ENCODE measurements around the gene RGSL1.

Gene RGSL1

DNA sequence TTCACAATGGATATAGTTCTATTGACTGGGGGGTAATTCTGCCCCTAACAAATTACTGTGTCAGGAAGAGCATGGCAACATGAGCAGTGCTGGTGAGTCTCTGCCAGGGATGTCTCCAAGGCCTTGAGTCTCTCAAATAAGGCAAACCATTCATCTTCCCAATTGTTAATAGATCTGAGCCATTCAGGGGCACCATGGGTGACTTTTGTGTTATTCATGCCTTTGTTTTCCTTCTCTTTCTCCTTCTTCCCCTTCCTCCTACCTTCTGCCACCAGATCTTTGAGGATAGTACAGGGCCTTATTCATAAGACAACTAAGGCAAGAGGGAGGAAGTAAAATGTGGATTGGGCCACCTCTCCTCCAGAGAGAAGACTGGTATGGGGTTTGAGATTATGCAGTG lies at the start of gene RGSL1:
TSS of gene RGSL1 (plus strand) at position 60 of the 400 bp plus-strand sequence. CDS start at position 80, 20 bp downstream.
- no peak for DNase-seq (ENCODE audit: low spot score)
- no peak for FAIRE-seq

GRCh38 chr1:182400567-182400966 lies 49.4 kb upstream of the RGSL1 start, which contains the start of gene TEDDM1:
TEDDM1 (minus strand) TSS chr1:182400667; CDS start chr1:182400485, 182 bp downstream.
- DNase-seq (ENCODE audit: low spot score): no peak
- no peak for FAIRE-seq

DNA sequence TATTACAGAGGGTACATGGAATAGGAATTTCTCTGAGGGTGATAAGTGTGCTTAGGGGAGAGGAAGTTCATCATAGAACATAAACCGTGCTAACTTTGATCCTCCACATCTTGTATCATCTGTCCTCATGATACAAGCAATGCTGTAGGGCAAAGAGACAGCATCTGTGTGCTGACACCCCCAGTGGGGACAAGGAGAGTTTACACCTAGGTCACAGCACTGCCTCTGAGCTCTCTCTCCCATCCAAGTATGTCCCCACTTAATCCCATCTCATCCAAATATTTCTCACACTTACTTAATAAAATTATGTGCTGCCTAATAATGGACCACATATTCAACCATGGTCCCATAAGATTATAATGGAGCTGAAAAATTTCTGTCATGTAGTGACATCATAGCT lies 45.2 kb upstream of the RGSL1 start:
- FAIRE-seq: no peak

DNA sequence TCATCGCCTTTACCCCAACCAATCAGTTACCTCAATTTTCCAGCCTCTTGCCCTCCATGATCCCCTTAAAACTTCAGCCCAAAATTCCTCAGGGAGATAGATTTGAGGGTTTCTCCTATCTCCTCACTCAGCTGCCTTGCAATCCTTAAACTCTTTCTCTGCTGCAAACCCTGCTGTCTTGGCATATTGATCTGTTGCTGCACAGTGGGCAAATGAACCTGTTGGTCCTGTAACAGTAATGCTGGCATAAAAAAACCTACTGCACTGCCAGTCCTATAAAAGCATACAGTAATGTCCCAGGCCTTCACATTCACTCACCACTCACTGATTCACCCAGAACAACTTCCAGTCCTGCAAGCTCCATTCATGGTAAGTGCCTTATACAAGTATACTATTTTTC lies 44.4 kb upstream of the RGSL1 start:
- no peak for DNase-seq (ENCODE audit: low spot score)
- no peak for FAIRE-seq

More for the DNA sequence above, 45.2 kb upstream of the RGSL1 start:
- DNase-seq (ENCODE audit: low spot score): no peak

DNA sequence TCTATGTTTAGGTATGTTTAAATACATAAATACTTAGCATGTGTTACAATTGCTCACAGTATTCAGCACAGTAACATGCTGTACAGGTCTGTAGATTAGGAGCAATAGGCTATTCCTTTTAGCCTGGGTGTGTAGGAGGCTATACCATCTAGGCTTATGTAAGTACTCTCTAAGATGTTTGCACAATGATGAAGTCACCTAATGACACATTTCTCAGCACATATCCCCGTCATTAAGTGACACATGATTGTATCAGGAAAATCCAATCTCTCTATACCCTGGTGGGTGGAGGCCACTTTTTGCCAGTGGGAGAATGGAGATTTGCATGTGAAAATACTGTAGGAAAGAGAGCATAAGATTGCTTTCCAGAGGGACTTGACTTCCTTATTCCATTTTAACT lies 43.9 kb upstream of the RGSL1 start:
- DNase-seq (ENCODE audit: low spot score) (no peak), FAIRE-seq (no peak)

DNA sequence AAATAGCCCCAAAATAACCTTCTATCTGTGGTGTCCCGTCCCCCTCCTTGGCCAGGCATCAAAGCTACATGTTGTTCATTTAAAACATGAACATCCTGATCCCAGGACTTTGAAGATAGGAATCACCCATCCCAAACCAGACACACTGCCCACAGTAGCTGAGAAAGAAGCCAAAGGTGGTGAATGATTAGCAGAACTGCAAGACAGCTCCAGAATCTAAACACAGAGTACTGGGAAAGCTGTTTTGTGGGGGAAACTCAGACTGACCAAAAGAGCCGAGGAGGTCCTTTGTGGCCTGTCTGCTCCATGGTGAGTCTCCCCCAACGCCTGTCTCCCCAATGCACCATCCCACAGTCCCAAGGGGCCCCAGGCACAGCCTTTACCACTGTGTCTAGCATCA lies 42.2 kb upstream of the RGSL1 start:
- DNase-seq (ENCODE audit: low spot score): no peak
- FAIRE-seq: no peak

GRCh38 chr1:182408435-182409075 lies 41.4 kb upstream of the RGSL1 start:
- FAIRE-seq: no peak

GRCh38 chr1:182410138-182410537 lies 39.8 kb upstream of the RGSL1 start:
- FAIRE-seq: no peak
- no peak for DNase-seq (ENCODE audit: low spot score)

More at GRCh38 chr1:182408435-182409075, 41.4 kb upstream of the RGSL1 start:
- DNase-seq (ENCODE audit: low spot score): no peak

DNA sequence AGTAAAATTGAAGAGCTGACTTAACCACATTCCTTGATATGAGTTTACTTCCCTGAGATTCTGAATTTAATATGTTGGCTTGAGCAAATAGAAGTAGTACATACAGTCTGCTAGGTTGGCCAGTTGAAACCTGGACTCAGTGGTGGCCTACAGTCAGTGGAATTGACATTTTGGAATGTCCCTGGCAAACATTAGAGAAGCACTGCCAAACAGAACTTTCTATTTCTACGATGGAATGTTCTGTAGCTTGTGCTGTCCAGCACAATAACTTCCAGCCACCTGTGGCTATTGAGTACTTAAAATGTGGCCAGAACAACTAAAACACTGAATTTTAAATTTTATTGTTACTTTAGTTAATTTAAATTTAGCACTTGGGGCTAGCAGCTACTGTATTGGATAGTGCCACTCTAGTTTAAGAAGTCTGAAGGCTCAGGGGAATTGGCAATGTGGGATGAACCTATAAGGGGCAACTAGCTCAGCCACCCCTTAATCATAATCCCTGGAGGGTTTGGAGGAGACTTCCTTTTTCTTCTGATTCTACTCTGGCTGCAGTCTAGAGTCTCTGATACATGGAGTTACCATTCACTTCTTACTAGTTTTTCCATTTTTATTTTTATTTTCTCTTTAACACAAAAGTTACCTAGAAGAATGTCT lies 39.2 kb upstream of the RGSL1 start:
- DNase-seq (ENCODE audit: low spot score): no peak
- FAIRE-seq: no peak

DNA sequence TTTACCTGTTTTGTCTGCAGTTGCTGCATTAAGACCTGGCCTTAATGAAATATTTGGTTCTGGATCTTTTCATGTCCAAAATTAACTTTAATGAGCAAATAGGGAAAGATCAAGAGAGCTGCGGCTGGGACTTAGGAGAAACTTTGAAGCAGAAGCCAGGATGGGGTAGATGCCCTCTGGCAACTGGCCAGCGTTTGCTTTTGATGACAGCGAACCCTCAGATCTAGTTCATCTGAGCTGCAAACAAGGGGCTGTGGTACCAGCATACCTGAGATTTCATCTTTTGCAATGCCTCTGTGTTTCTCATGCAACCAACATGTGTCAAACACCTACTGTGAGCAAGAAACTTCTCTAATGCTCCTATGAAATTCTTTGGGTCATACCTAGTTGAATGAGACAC lies 36.5 kb upstream of the RGSL1 start:
- no peak for DNase-seq (ENCODE audit: low spot score)
- FAIRE-seq: no peak

DNA sequence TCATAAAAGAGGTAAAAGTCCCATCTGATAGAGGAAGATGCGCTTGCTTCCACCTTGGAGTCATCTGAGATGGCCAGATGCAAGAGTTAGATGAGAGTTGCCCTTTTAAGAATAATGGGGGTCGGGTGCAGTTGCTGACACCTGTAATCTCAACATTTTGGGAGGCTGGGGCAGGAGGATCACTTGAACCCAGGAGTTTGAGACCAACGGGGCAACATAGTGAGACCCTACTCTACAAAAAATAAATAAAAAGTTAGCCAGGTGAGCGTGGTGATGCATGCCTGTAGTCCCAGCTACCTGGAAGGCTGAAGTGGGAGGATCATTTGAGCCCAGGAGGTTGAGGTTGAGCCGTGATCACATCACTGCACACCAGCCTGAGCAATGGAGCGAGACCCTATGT lies 36.0 kb upstream of the RGSL1 start:
- DNase-seq (ENCODE audit: low spot score) (no peak), FAIRE-seq (no peak)

DNA sequence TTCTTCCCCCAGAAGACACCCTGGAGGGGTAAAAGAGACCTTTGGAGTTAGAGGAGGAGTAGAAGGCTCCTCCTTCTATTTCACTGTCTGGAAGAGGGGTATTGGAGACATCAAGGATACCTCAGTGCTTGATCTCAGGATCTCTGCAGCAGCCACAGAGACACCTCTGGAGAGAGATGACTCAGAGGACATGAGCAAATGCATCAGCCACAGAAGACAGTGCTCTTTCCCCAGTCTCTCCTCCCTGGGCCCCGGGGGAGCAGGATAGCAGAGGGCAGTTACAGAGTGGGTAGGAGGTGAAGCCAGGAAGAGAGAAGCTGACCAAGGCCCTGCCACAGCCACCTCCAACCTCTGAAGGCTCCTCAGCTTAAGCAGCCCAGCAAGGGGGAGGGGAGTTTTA lies 34.2 kb upstream of the RGSL1 start:
- no peak for FAIRE-seq

DNA sequence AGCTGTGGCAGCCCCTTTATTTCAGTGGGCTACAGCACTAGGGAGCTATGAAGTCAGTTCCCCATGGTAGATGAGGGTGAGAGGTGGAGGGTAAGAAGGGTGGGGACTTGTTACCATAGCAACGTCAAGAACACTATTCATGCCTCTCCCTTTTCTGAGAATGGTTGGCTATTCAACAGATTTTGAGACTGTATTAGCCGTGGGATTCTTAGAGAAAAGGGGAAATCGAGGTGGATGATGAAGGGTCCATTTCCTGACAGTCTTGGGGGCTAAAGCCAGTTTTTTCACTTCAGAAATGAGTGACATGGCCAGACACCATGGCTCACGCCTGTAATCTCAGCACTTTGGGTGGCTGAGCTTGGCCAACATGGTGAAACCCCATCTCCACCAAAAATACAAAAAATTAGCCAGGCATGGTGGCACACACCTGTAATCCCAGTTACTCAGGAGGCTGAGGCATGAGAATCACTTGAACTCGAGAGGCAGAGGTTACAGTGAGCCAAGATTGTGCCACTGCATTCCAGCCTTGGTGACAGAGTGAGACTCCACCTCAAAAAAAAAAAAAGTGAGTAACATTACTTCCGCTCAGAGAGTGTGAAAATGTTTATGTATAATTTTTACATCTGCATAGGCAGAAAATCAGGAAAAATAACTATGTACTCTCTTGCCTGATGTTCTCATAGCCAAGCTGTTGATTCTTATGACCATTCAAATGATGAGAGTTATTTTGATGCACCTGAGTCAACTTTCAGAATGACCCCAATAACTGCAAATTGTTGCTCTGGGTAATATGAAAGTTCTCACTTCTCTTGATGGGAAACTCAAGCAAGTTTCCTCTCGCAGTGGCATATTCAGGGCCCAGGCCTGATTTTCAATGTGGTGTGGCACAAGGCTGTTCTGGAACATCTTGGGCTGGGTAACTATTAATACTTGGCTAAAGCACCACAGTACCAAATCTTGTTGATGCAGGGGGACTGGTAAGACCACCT lies 23.2 kb upstream of the RGSL1 start:
- DNase-seq (ENCODE audit: low spot score) (no peak), FAIRE-seq (no peak)

More for the DNA sequence above, 34.2 kb upstream of the RGSL1 start:
- DNase-seq (ENCODE audit: low spot score): no peak

- DNase-seq (ENCODE audit: low spot score) (no peak), FAIRE-seq (no peak)
Observed at GRCh38 chr1:182428043-182428442, 21.9 kb upstream of the RGSL1 start.

DNA sequence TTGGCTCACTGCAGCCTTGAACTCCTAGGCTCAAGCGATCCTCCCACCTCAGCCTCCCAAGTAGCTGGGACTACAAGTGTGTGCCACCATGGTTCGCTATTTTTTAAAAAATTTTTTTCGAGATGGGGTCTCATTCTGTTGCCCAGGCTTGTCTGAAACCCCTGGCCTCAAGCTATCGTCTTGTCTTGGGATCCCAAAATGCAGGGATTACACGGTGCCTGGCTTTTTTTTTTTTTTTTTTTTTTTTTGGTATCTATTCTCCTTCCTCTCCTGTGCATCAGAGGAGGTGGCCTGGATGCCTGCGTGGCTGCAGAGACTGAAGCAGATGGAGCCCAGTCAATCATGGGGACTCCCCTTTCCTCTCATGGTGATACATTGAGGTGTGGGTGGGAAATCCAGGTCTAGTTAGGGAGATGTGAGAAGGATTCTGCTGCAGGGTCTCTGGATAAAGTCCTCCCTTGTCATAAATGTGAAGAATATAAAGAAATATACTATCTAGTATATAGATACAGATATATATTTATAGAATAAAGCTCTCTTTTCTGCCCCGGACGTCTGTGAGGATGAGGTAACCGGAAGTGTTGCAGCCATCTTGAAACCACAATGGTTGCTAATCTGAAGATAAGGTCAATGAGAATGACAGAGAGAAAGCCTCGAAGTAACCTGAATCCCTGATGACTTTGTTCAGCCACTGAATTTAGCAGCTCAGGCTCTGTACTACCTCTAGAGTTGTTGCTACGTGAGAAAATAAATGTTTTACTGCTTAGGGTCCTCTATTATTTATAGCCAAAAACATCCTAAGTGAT lies 19.5 kb upstream of the RGSL1 start:
- FAIRE-seq: no peak
- no peak for DNase-seq (ENCODE audit: low spot score)

DNA sequence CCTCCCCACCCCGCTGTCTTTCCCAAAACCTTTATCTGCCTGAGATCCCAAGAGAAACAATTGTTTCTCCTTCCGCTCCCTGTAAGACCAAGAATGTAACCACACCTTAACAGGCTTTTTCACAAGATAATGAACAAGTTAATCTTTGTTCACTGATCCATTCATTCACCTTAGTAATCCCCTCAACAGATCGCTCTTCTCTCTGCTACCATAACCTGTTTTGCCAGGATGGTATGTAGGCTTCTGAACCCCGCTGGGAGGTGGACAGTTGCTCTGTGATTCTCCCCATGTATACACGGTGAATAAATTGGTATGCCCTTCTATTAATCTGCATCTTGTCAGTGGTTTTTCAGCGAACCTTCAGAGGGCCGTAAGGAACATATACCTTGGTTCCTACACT lies 18.7 kb upstream of the RGSL1 start:
- FAIRE-seq (no peak), DNase-seq (ENCODE audit: low spot score) (no peak)

DNA sequence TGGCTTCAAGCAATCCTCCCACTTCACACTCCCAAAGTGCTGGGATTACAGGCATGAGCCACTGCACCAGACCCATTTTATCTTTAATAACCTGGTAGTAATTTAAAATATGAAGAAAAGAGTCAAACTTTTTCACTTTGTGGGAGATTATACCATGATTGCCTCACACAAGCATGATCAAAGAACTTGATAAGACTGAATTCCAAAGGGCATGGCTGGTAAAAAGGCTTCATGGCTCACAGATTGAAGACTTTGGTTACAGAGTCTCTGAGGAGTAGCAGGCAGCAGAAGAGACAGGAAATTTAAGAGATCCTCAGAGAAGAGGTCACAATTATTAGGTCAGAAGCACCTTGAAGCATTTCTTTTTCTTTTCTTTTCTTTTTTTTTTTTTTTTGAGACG lies 16.4 kb upstream of the RGSL1 start:
- FAIRE-seq (no peak), DNase-seq (ENCODE audit: low spot score) (no peak)

- FAIRE-seq: no peak
- no peak for DNase-seq (ENCODE audit: low spot score)
Observed at GRCh38 chr1:182438326-182438725, 11.6 kb upstream of the RGSL1 start.

- no peak for FAIRE-seq
- no peak for DNase-seq (ENCODE audit: low spot score)
Observed at GRCh38 chr1:182441719-182442118, 8.2 kb upstream of the RGSL1 start.

DNA sequence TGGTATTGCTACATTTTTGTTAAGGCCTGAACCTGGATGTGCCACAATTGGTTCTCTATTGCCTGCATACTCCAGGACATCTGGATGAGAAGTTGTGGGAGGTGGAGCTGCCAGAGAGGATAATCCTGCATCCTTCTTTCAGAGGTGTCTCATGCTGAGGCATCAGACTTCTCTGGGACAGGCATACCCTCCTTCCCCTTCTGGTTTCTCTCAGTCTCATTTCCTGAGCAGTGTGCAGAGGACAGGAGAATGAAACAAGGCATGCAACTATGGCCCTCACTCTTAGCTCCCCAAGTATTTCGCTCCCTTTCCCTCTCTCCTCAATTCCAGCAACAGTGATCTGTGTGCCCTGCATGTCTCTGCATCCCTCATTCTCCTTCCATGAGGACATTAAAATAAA lies 7.6 kb upstream of the RGSL1 start:
- no peak for DNase-seq (ENCODE audit: low spot score)
- FAIRE-seq: no peak

GRCh38 chr1:182444497-182444896 lies 5.4 kb upstream of the RGSL1 start:
- DNase-seq (ENCODE audit: low spot score) (no peak), FAIRE-seq (no peak)
